ENCODE measurements around the gene CGB3.
"Not testable (repeated sequence)": the region's sequence is repeated elsewhere in the genome, so short reads cannot be mapped to it uniquely, and the experiment has no call there.

GRCh38 chr19:49050376-49051033 is 26.4 kb upstream of the CGB3 start:
- not testable (repeated sequence) for TF ChIP-seq CTCF, POLR2A (IDR thresholded peaks at IDR 0.05)

Measured in lower leg skin (tissue), 3 donors.